Hematopoietic multipotent progenitor cell treated with erythropoietin and hydrocortisone succinate and interleukin-3 and kit ligand, for 15 days (in vitro differentiated cells): ENCODE results near the gene SIRT6.
A peak's percentile ranks its signal among the peaks of the same experiment; 100 is the strongest.
"Not testable (repeated sequence)": the region's sequence is repeated elsewhere in the genome, so short reads cannot be mapped to it uniquely, and the experiment has no call there.

Experiments
- DNase-seq: peaks from one replicate; pipeline ENCODE4 v3.0.0-alpha.2; 2015; ENCODE audit warnings: low spot score

Gene SIRT6

DNA sequence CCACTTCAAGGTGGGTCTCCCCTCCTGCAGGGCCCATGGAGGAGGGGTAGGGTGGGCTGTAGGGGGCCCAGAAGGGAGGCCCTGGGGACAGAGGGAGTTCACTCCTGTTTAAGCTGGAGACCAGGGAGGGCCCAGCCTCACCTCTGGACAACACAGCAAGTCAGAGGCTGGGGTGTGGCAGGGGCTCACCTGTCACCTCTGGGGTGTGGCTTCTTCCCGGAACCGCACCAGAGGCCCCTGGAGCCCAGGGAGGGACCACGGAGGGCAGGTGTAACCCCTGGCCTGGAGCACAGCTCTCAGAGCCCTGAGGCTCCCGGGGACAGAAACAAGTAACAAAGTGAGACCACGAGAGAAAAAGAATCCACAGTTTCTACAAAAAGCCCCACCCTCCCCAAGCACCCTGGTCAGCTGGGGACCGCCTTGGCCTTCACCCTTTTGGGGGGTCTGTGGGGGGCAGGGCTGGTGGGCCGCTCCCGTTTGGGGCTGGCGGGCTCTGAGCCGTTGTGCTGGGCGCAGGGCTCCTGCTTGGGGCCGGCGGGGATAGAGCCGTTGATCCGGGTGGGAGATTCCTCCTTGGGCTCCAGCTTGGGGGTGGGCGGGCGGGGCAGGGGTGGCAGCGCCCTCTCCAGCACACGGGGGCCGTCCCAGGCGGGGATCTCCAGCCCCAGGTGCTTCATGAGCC lies 8.0 kb downstream of the SIRT6 start:
- DNase-seq = no peak

DNA sequence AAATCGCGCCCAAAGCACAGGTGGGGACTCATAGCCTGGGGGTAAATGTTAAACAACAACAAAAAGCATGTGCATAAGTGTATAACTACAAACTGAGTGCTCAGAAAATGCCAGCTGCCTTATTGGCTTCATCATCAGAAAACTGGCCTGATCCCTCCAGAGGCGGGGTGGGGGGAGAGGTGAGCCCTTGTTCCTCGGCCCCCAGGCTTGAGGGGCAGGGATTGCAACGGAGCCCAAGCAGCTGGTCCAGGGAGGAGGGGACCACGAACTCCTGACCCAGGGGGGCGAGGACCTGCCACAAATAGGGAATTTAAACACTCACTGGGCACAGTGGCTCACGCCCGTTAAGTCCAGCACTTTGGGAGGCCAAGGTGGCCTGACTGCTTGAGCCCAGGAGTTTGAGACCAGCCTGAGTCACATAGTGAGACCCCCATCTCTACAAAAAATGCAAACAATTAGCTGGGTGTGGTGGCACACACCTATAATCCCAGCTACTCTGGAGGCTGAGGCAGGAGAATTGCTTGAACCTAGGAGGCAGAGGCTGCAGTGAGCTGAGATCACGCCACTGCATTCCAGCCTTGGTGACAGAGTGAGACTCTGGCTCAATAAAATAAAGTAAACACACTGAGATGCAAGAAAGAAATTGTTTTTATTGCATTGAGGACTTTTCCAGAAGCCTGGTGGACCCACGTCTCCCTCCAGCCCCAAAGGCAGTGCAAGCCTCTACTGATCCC lies 8.7 kb downstream of the SIRT6 start:
- DNase-seq = no peak

DNA sequence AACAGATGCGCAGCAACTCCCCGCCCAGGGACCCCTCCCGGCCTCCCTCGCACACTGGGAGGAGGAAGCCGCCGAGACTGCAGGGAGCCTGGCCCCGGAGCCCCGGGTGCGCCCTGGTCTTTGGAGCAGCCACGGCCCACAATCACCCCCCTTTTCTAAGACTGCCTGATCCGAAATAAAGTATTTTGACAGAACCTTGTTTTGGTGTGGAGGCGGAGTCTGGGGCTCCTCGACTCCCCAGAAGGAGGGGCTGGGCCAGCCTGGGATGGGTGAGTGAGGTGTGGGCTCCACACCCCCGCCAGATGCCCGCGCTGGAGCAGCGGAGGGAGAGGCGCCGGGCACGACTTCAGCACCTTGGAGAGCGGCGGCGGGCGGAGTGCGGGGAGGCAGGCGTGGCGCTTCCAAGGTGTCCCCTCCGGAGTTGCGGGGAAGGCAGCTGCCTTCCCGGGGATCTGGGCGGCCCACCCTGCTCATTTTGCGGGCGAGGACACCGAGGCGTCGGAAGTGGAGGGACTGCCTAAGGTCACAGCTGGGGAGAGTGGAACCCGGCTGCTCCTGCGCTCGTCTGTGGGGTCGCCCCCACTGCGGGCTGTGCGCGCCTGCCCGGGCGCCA lies 9.4 kb downstream of the SIRT6 start:
- DNase-seq = peak; percentile 47

DNA sequence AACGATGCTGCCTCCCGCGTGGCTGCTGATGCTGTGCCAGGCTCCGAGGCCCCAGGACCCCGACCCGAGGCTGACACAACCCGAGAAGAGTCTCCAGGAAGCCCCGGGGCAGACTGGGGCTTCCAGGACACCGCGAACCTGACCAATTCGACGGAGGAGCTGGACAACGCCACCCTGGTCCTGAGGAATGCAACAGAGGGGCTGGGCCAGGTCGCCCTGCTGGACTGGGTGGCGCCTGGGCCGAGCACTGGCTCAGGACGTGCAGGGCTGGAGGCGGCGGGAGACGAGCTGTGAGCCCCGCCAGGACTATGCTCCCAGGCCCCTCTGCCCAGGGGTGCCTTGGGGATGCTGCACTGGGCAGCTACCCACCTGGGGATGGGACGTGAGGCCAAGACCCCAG lies 10.7 kb downstream of the SIRT6 start:
- no peak for DNase-seq

DNA sequence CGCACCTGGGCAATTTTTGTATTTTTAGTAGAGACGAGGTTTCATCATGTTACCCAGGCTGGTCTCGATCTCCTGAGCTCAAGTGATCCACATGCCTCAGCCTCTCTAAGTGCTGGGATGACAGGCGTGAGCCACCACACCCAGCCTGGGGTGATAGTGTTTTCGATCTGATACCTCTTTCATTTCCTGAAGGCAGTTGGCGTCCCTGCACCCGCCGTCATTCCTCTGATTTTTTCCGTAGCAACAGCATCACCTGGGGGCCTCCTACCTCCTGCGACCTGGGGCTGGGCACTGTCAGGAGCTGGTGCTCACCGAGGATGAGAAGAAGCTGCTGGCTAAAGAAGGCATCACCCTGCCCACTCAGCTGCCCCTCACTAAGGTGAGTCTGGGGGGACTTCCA lies 18.1 kb downstream of the SIRT6 start:
- DNase-seq = no peak

DNA sequence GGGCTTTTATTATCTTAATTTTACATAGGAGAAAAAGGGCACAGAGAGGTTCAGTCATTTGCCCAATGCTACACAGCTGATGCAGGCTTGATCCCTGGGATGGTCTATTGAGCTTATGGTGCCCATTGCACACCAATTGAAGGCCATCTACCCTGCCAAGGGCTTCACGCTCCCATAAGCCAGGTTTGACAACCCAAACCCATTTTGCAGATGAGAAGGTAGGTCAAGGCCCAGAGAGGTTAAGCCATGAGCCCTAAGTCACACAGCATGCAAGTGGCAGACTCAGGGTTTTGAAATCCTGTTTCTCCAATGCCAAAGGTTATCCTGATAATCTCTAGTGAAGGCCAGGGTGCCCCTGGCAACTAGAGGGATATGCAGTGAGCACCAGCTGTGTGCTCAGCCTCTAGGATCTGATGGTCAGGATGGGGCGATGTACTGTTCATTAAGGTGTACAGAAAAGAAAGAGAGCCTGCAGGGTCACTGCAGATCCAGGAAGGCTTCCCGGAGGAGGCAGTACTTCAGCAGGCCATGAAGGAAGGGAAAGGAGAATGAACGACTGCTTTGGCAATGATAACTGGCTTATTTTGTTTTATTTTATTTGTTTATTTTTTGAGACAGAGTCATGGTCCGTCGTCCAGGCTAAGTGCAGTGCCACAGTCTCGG lies 20.8 kb downstream of the SIRT6 start:
- no peak for DNase-seq

DNA sequence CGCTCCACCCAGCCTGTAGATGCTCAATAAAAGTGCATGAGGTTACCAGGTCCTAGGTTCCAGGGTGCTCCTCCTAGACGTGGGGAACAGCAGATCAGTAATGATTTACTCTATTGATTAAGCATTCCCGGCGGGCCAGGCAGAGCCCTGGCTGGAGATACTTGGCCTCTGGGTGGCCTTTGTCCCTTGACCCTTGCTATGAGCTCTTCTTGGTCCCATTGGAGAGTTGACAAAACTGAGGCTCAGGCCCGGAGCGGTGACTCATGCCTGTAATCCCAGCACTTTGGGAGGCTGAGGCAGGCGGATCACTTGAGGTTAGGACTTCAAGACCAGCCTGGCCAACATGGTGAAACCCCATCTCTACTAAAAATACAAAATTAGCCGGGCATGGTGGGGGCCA lies 24.4 kb downstream of the SIRT6 start:
- not testable (repeated sequence) for DNase-seq

DNA sequence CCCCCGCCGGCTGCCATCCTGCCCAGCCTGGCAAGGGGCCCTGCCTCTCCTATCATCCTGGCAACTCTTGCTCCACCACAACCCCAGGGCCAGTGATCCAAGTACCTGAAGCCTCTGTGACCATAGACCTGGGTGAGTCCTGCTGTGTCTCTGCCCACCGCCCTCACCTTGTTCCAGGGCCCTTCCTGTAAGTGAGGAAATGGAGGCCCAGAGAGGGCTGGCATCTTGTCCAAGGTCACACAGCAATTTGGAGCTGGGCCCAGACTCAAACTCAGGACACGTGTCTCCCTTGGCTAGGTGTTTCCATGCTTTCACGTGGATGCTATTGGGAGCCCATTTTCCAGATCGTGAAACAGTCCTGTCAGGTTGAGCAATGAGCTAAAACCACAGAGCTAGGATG lies 25.2 kb downstream of the SIRT6 start:
- no peak for DNase-seq

DNA sequence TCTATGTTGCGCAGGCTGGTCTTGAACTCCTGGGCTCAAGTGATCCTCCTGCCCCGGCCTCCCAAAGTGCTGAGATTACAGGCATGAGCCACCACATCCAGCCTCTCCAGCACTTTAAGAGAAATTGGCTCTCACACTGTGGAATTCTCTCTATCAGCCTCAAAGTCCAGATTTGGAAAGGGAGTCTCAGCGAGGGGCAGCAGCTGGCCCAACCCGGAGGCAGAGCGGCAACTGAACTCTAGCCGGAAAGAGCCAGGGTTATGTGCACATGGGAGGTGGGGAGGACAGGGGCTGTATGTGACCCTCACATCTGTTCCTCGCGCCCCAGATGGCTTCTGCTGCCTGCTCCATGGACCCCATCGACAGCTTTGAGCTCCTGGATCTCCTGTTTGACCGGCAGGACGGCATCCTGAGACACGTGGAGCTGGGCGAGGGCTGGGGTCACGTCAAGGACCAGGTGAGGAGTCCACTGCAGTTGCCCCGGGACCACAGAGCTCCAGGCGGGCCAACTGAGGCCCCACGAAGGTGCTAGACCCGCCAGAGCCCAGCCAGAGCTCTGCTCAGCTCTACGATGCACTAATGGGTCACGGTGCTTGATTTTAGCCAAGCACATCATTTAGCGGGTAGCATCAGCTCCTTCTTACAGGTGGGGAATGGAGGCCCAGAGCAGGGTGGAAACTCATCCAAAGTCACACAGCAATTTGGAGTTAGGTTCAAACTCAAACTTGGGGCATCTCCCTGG lies 27.6 kb downstream of the SIRT6 start:
- no peak for DNase-seq

DNA sequence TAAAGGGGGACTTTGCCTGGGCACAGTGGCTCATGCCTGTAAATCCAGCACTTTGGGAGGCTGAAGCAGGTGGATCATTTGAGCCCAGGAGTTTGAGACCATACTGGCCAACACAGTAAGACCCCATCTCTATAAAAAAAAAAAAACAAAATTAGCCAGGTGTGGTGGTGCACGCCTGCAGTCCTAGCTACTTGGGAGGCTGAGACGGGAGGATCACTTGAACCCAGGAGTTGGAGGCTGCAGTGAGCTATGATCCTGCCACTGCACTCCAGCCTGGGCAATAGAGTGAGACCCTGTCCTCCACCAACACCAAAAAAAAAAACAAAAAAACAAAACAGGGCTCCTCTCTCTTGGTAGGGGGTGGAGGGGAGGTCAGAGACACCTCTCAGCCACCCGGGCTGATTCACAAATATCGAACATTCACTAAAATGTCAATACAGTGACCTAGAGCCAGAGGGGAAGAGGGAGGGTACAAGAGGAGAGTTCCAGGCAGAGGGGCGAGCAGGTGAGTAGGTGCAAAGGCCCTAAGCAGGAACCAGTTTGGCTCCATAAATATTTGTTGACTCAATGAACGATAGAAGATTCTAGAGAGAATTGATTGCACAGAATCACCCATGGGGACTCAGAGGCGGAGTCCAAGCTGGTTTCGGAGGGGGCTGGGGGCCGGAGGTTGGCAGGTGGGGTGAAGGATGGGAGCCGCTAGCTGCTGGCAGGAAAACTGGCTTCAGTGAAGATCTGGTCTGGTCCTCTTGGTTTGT lies 29.9 kb downstream of the SIRT6 start:
- DNase-seq = no peak

DNA sequence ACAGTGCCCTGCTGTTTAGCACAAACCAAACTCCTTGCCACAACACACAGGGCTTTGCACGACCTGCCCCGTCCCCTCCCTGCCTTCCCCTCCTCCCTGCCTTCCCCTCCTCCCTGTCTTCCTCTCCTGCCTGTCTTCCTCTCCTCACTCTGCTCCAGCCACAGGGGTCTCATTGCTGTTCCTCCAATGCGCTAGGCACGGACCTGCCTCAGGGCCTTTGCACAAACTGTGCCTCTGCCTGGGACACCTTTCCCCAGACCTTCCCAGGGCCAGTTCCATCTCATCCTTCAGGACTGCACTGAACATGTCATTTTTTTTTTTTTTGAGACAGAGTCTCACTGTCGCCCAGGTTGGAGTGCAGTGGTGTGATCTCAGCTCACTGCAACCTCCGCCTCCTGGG lies 30.7 kb downstream of the SIRT6 start:
- no peak for DNase-seq

DNA sequence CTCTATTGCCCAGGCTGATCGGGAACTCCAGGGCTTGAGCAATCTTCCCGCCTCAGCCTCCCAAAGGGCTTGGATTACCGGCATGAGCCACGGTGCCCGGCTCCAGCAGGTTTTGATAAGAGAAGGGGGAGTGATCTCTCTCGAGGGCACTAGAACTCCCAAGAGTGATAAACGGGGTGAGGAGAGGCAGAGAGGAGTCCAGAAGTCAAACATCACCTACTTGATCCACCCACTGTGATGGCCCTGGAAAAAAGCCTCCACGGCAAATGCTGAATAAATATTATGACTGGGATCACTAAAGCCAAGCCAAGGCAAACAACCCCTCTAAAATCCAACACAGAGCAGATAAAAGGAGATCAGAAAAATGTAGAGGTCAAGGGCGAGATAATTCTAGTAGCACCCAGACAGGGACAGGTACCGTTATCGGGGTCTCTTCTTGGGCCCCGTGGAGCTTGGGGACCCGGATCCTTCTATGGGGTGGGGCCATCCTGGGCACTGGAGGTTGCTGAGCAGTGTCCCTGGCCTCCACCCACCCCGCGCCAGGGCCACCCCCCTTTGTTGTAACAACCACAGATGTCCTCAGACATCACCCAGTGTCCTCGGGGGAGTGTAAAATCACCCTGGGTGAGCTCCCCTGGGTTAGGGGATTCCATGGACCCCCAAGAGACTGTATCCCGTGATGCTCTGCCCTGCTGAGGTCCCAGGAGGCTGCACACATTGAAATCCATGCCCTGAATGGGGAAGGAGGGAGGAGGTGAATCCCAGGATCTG lies 32.7 kb downstream of the SIRT6 start:
- no peak for DNase-seq

DNA sequence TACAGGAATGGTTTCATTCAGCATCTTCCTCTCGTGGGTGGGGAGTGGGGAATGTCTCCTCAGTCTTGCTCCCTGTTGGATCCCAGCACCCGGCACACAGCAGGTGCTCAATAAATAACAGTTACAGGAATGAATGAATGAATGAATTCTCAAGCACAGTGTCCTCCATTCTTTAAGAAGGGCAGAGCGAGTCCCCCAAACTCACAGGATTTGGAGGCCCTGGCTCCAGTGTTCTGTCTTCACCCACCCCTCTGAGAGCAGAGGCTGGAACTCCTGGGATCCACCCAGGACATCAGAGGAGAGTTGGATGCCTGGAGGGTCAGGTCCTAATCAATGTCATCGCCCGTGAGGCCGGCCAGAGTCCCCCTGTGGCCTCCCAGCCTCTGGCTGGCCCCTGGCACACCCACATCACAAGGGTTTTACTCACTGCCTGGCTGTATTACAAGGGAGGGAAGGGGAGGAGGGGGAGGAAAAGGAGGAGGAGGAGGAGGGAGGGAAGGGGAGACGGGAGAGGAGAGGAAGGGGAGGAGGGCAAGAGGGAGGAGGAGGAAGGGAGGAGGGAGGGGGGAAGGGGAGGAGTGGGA lies 37.6 kb downstream of the SIRT6 start:
- no peak for DNase-seq

DNA sequence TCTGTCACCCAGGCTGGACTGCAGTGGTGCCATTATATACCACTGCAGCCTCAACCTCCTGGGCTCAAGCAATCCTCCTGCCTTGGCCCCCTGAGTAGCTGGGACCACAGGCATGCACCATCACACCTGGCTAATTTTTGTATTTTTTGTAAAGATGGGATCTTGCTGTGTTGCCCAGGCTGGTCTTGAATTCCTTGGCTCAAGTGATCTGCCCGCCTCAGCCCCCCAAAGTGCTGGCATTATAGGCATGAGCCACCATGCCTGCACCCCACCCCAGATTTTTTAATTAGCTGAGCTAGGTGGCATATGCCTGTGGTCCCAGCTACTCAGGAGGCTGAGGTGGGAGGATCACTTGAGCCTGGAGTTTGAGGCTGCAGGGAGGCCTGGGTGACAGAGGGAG lies 39.4 kb downstream of the SIRT6 start:
- DNase-seq = not testable (repeated sequence)

DNA sequence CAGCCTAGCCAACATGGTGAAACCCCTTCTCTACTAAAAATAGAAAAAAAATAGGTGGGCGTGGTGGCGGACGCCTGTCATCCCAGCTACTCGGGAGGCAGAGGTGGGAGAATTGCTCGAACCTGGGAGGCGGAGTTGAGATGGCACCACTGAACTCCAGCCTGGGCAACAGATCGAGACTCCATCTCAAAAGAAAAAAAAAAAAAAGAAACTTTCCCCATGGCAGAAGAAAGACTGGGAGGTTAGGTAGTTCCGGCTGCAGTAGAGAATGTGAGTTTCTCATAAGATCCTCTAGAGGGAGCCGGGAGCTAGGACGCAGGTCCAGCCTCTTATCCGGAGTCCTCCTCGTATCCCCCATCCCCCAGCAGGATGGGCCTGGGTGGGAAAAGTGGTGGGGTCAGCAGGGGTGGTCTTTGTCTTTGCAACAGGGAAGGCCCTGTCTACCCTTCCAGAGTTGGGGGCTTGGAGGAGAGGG lies 42.1 kb downstream of the SIRT6 start:
- peak; percentile 74 for DNase-seq

DNA sequence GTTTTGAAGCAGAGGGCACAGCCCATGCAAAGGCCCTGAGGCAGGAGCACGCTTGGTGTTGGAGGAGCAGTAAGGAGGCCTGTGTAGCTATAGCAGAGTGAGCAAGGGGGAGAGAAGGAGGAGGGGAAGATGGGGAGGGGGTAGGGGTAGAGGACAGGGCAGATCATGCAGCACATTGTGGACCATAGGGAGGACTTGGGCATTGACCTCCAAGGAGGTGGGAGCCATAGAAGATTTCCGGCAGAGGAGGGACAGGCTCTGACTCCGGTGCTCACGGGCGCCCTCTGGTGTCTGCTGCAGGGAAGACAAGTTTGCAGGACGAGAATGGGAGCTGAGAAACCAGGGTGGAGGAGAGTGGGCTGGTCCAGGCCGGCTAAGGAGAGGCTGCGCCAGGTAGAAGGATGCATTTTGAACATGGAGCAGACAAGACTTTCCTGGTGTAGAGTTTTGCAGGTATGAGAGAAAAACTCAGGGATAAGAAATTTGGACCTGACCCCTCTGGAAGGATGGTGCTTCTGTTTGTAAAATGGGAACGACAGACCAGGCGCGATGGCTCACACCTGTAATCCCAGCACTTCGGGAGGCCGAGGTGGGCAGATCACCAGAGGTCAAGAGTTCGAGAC lies 42.6 kb downstream of the SIRT6 start:
- DNase-seq = peak; percentile 87

DNA sequence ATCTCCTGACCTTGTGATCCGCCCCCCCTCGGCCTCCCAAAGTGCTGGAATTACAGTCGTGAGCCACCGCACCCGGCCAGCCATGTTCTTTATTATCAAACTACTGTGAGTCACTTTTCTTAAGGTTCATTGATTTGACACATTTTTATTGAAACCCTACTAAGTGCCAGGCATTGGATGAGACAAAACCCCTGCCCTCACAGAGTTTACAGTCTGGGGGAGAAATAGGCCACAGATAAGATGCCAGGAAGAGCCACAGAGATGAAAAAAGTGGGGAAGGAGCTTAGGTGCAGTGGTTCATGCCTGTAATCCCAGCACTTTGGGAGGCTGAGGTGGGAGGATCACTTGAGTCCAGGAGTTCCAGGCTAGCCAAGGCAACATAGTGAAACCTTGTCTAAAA lies 43.9 kb downstream of the SIRT6 start:
- no peak for DNase-seq

DNA sequence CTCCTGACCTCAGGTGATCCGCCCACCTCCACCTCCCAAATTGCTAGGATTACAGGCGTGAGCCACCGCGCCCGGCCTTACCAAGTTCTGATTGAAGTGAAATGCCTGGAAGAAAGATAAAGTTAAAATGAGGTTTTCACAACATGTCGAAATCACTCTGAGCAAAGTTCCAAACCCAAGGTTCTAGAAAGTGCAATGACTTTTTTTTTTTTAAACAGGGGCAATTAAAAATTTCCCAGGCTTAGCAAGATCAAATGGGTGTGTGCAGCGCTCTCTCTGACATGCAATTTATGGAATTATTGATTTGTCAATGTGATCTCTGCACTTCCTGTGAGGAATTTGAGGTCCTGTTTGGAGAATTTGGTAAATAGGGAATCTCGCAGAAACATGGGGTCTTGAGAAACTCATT lies 45.7 kb downstream of the SIRT6 start:
- DNase-seq = no peak

DNA sequence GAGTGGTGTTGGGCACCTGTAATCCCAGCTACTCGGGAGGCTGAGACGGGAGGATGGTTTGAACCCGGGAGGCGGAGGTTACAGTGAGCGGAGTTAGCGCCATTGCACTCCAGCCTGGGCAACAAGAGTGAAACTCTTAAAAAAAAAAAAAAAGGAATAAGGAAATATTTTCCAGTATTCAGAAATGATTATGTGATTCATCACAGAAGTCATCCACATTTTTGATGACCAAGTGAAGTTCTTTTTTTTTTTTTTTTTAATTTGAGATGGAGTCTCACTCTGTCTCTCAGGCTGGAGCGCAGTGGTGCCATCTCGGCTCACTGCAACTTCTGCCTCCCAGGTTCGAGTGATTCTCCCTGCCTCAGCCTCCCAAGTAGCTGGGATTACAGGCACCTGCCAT lies 47.0 kb downstream of the SIRT6 start:
- DNase-seq = not testable (repeated sequence)

DNA sequence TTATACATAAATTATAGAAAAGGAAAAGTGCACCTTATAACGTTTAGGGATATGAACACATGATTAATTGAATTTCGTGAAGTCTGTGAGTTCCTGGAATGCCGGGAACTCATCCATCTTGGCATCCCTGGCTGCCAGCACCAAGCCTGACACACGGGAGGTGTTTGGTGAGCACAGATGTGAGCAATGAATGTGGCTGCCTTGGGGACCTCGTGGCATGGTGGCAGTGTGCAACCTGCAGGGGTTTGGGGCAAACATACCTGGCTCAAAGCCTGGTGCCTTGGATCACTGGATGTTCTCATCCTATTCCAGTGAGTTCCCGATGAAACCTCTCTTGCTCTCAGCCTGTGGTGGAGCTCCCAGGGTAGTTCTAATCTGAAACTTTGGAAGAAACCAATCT lies 48.0 kb downstream of the SIRT6 start:
- DNase-seq = no peak
